Epithelial cell of proximal tubule (primary cell): ENCODE data around the gene SLC28A1. TPM values are rescaled to one million over a fixed set of nuclear protein-coding genes. Genes with fewer than 3 reads are reported as not detected.

Source experiments
- DNase-seq: peaks from one replicate; pipeline ENCODE4 v3.0.0-alpha.2; 2011; ENCODE audit warnings: low read depth
- H3K4me3 ChIP-seq: 2 replicates; pipeline ENCODE4 v1.5.1; 2011; ENCODE audit warnings: low read depth, mild to moderate bottlenecking, low read length
- CTCF ChIP-seq: conservative IDR thresholded peaks from 2 replicates; pipeline ENCODE4 v1.5.1; 2012; ENCODE audit warnings: low read depth, mild to moderate bottlenecking, low read length
- total RNA-seq: library from RNA; depleted of rRNA; stranded (reverse); fragments of >200 nt; gene quantifications from 2 replicates; pipeline ENCODE4 v1.2.3, GENCODE V29; 2015

Gene SLC28A1
- total RNA-seq, 1 donor from 2014 or later: not detected

- peak; percentile 86 for TF ChIP-seq CTCF
- DNase-seq: no peak
- no peak overlapping the region for H3K4me3 ChIP-seq
Measured at GRCh38 chr15:84878504-84878903, 6.0 kb upstream of the SLC28A1 start.

GRCh38 chr15:84879088-84879780 is 5.2 kb upstream of the SLC28A1 start:
- H3K4me3 ChIP-seq: no peak overlapping the region
- no peak for TF ChIP-seq CTCF
- no peak for DNase-seq

GRCh38 chr15:84880007-84880406 is 4.5 kb upstream of the SLC28A1 start:
- no peak for DNase-seq
- no peak for TF ChIP-seq CTCF
- no peak overlapping the region for H3K4me3 ChIP-seq

- TF ChIP-seq CTCF: no peak
- no peak for DNase-seq
- no peak overlapping the region for H3K4me3 ChIP-seq
Measured at GRCh38 chr15:84880822-84881519, 3.5 kb upstream of the SLC28A1 start.

GRCh38 chr15:84881520-84881830 is 3.0 kb upstream of the SLC28A1 start:
- no peak for TF ChIP-seq CTCF
- DNase-seq: no peak
- H3K4me3 ChIP-seq: no peak overlapping the region

- TF ChIP-seq CTCF: no peak
- no peak overlapping the region for H3K4me3 ChIP-seq
- no peak for DNase-seq
Measured at GRCh38 chr15:84883466-84883865, 996 bp upstream of the SLC28A1 start.

GRCh38 chr15:84885801-84886200 is 1.3 kb downstream of the SLC28A1 start:
- no peak overlapping the region for H3K4me3 ChIP-seq
- no peak for DNase-seq
- no peak for TF ChIP-seq CTCF
